HG03442 (cell line): ENCODE results near the gene FANCI.

Experiments used
- ATAC-seq: cut with Tn5 transposase; IDR thresholded peaks from one replicate; pipeline ENCODE4 v1.9.1; 2021; ENCODE audit warnings: mild to moderate bottlenecking, moderate library complexity; ENCODE audit not compliant: unreplicated experiment

The FANCI gene

DNA sequence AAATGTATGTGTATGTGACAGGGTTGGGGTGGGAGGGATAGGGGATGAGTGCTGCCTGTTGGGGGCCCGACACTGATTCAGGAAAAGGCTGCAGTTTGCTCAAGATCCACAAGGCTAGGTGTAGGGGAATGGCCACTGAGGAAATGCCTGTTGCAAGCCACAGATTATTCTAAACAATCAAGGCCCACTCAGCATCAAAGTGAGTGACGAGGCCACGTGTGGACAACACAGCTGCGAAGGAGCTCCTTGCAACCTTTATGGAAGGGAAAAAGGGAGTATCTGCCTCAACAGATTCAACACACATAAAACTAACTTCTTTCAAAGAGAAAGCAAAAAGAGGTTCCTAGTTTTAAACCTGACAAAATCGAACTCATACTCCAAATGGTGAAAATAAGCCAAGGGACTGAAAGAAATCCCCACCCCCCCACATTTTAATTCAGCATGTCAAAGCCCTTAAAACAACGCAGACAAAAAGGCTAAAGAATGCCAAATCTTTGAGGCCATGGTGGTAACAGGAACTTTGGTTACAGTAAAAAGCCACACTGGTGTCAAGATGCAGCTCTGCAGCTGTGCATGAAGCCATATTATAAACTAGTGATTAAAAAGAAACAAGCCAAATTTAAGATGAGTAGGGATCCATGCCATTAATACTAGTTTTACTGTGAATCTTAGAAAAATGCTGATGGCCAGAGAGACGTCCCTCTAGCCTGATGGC, 87.3 kb downstream of the FANCI start:
- no peak for ATAC-seq

- no peak for ATAC-seq
Measured at GRCh38 chr15:89332446-89332845, 88.7 kb downstream of the FANCI start.

- ATAC-seq = no peak
Measured at GRCh38 chr15:89333011-89333860, 89.5 kb downstream of the FANCI start.

DNA sequence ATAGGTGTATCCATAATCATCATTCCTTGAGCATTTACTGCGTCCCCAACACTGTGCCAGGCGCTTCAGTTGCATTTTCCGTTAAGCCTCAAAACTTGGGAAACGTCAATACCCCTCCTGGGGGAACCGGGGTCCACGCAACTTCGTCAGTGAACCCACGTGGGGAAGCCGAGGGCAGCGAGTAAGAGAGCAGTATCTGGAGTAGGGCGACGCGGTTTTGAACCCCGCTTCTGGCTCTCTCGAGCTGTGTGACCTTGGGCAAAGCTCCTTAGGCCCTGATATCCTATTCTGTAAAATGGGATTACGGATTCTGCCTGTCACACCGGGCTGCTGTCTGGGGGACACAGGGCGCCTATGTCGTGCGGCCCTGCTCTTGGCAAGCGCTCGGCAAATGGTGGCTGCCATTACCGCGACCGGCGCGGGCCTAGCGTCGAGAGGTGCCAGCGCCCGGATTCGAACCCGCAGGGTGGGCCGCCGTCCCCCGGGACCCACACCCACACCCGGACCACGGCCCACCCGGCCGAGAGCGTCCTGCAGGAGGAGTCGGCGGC, 90.3 kb downstream of the FANCI start:
- no peak for ATAC-seq

- ATAC-seq = peak; percentile 82
Measured at GRCh38 chr15:89334510-89335297, 90.9 kb downstream of the FANCI start, which contains the start of gene POLG. Gene POLG, minus strand, starts transcription at chr15:89334824. Its CDS starts 1,070 bp downstream, at chr15:89333754.

GRCh38 chr15:89335298-89336041, 91.7 kb downstream of the FANCI start:
- ATAC-seq = peak; percentile 0

DNA sequence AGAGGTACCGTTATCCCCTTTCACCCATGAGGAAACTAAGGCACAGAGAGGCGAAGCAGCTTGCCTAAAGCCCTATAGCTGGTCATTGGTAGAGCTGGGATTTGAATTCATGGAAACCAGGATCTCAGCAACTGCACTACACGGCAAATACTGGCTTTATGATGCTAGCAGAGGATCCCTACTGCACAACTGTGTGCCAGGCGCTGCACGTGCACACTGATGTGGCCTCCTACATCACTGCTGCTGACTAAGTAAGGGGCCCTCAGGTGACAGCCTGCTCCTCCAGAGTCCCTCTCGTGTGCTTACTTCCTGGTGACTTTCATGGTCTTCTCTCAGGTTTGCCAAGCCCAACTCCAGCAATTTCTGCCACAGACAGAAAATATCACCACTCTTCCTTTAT, 94.3 kb downstream of the FANCI start:
- ATAC-seq = no peak

DNA sequence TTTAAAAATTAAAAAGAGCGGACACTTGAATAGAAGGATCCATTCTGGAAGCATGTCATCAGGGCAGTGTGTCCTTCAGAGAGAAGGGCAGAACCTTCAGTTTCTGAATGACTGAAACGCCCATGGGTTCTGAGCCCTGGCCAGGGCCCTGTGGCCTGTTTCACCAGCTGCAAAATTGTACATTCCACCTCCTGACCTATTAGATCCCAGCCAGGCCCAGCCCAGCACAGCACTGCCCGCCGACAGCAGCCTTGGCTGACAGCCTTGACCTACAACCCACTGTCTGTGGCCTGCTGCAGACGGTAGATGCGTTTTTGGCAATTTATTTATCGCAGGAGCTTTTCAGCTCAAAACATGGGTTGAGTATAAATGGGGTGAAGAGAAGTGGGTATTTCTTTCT, 96.8 kb downstream of the FANCI start:
- ATAC-seq = no peak

- ATAC-seq = no peak
Measured at GRCh38 chr15:89341316-89342005, 97.7 kb downstream of the FANCI start.

DNA sequence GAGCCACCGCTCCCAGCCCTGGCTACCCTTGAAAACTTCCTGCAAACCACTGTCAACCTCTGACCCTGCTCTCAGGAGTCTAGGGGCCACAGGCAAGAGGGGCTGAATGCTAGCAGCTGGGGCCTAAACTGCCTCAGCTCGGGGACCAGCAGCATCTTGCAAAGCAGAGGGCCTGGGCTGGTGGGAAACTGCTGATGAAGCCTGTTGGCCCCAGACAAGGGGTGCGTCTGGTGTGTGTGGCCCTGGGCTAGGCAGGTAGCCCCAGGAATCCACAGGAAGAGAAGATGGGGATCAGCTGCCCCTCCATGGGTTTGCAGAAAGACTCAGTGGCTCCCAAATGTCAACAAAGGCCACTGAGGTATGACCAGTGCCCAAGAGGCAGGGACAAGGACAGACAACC, 99.1 kb downstream of the FANCI start:
- no peak for ATAC-seq

- ATAC-seq = no peak
Measured at GRCh38 chr15:89345248-89345647, 101.5 kb downstream of the FANCI start.

- no peak for ATAC-seq
Measured at GRCh38 chr15:89346516-89347231, 102.9 kb downstream of the FANCI start.

DNA sequence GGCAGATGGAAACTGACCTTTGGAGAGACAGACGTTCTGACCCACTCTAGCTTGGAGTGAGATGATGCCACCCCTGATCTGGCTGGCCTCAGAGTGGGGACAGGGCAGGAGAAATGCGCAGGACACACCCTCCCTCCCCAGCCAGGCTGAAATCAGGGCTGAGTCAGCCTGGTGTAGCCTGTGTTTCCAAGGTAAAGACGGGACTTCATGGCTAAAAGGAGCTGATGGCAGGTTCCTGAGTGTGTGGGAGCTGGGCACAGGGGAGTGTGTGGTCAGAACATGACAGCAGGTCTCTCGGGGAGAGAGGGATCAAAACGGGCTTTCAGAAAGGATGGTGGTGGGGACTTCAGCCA, 105.4 kb downstream of the FANCI start:
- ATAC-seq = no peak

DNA sequence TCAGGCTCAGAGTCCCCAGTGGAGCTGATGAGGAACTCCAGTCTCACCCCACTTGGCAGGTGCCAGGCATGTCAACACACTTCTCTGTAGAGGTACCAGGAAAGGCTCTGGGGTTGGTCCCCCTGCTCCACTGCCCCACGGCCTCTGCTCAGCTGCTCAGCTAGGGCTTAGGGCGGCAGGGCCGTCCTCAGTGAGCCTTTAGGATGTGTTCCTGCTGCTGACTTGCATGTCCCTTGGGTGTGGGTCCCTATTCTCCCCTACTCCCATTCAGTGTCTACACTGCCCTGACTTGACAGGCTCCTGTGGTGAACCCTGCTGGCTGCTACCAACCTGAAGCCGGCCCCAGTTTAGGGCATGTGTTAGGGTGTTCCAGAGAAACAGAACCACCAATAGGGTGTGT, 108.7 kb downstream of the FANCI start:
- no peak for ATAC-seq

DNA sequence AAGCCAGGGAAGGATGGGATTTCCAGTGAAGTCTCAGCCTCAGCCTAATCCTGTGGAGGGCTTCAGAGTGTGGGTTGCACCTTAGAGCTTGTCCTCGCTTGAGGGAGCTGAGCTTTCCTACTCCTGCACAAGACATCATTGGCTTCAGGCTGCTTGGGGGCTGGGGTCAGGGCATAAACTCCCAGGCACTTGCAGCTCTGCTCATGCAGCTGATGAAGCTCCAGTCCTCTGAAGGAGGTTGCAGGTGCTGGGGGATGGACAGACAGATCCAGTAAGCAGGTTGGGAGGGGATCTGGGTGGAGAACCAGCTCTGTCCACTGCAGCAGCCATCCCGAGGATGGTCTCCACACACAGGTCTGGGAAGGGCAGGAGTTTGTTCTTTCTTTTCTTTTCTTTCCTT, 110.2 kb downstream of the FANCI start:
- ATAC-seq = no peak

DNA sequence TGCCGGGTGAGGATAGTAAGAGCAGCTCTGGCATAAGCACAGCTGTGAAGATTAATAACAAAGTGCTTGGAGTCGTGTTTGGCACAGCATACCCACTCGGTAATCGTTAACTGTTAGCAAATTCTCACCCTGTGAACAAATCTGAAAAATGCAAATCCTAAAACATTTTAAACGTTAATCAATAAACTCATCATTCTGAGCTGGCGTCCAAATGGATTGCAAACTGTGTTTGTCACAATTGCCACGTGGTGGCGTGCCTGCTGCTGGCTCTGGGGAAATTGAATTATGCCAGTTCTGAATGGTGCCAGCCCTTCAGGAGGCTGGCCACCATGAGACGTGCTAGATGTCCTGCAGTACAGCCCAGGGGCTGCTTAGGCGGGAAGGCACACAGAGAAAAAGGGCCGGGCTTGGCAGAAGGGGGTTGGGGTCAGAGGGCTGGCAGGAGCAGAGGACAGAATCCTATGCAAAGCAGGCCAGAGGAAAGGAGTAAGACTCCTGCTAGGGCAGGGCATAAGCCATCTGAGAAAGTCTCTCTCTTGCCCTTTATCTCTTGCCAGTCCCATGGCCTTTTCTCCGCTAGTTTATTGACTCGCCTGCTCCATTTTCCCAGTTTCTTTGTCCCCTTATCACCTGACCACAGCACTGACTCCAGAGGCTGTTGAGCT, 113.0 kb downstream of the FANCI start:
- ATAC-seq = no peak

DNA sequence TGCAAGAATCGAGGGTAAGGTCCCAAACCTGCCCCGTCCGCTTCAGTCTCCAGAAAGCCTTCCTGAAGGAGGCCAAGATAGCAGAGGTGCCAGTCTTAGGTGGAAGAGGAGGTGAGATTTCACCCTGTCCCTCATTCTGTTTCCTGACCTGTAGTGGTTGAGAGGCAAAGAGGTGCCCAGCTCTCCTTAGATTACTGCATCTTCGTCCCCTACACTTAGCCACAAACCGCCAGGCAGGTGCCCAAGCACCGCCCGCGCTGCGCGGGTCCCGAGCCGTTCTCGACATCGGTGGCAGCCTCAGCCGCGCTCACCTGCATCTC, 114.6 kb downstream of the FANCI start:
- ATAC-seq = no peak

- ATAC-seq = peak; percentile 87
Measured at GRCh38 chr15:89358755-89359439, 115.1 kb downstream of the FANCI start.
